ENCODE measurements around the gene LDHB. TPM values are rescaled to one million over a fixed set of nuclear protein-coding genes. Genes with fewer than 3 reads are reported as not detected.

The LDHB gene
- total RNA-seq, 1 experiment from 2014 or later, result 1,454 TPM

GRCh38 chr12:21606175-21606574 is 51.5 kb downstream of the LDHB start:
- Histone ChIP-seq H2AFZ (ENCODE audit: low read depth, low read length, poor library complexity, severe bottlenecking) (no peak overlapping the region), H3K4me3 (replicated peaks in 1 of 2; ENCODE audit: low read depth in 1 of 2, low read length in 2 of 2) (no peak overlapping the region), H3K27me3 (ENCODE audit: insufficient read depth, low read length) (no peaks in the 10 kb centered on the region), H3K9ac (ENCODE audit: low read length) (no peak overlapping the region), H3K9me2 (ENCODE audit: insufficient read depth) (no peaks in the 10 kb centered on the region), H3K36me3 (ENCODE audit: control insufficient read depth in 1 of 2, insufficient read depth in 2 of 2, low read length in 2 of 2) (no peaks in the 10 kb centered on the region), H3K4me1 (ENCODE audit: control insufficient read depth in 1 of 2, insufficient read depth in 2 of 2, low read length in 2 of 2) (no peaks in the 10 kb centered on the region), H3K9me3 (ENCODE audit: control insufficient read depth in 1 of 2, insufficient read depth in 1 of 2, low read depth in 1 of 2, low read length in 2 of 2) (no peaks in the 10 kb centered on the region), H3K79me2 (ENCODE audit: insufficient read depth, low read length) (no peaks in the 10 kb centered on the region), H3K4me2 (ENCODE audit: low read length) (no peak overlapping the region), H3K27ac (ENCODE audit: low read depth, low read length) (no peak overlapping the region), H4K20me1 (ENCODE audit: insufficient read depth) (no peaks in the 10 kb centered on the region)
- RAD21 ChIA-PET (ENCODE audit: low non-redundant PET in 1 of 2, low total read pairs in 2 of 2, uncharacterized antibody in 2 of 2, unreplicated experiment in 2 of 2), result no interaction called here
- no peak for DNase-seq (ENCODE audit: low read depth, low spot score)
- BruUV-seq (replicated peaks), result no TSS peak
- no peak for TF ChIP-seq EZH2 (IDR thresholded peaks at IDR 0.05)
- no peak for TF ChIP-seq EZH2phosphoT487 (IDR thresholded peaks at IDR 0.05; ENCODE audit: borderline replicate concordance)
- TF ChIP-seq SP1 (IDR thresholded peaks at IDR 0.05; ENCODE audit: low read depth), result no peak
- TF ChIP-seq RAD21 (IDR thresholded peaks at IDR 0.05; ENCODE audit: low read depth), result no peak
- TF ChIP-seq SRF (IDR thresholded peaks at IDR 0.05; ENCODE audit: low read depth), result no peak
- TF ChIP-seq YY1 (IDR thresholded peaks at IDR 0.05; ENCODE audit: extremely low read depth, insufficient replicate concordance, low read depth, low read length), result no peak
- no peak for TF ChIP-seq POLR2AphosphoS5 (IDR thresholded peaks at IDR 0.05; ENCODE audit: low read depth, low read length)
- no peak for TF ChIP-seq TCF7L2 (IDR thresholded peaks at IDR 0.05; ENCODE audit: borderline replicate concordance, extremely low read depth, insufficient read depth, insufficient read length)
- no peak for TF ChIP-seq ELF1 (IDR thresholded peaks at IDR 0.05; ENCODE audit: borderline replicate concordance, low read depth)
- no peak for TF ChIP-seq FOSL1 (IDR thresholded peaks at IDR 0.05; ENCODE audit: low read depth)
- no peak for TF ChIP-seq MAX (IDR thresholded peaks at IDR 0.05)
- no peak for TF ChIP-seq ZBTB33 (IDR thresholded peaks at IDR 0.05; ENCODE audit: extremely low read depth, insufficient replicate concordance, low read length)
- TF ChIP-seq ZFX (IDR thresholded peaks at IDR 0.05), result no peak
- TF ChIP-seq CEBPB (IDR thresholded peaks at IDR 0.05; ENCODE audit: low read depth), result no peak
- TF ChIP-seq CBX3 (IDR thresholded peaks at IDR 0.05; ENCODE audit: low read depth), result no peak
- TF ChIP-seq ZNF274 (IDR thresholded peaks at IDR 0.05; ENCODE audit: low read depth, low read length), result no peak
- CTCF ChIA-PET, result no interaction called here
- no peak for ATAC-seq
- POLR2A ChIA-PET, result no interaction called here
- intact Hi-C loops (cut with micrococcal nuclease), result loop anchor here (10.0 kb wide), 1 partner anchor 389 kb away; no protein-coding TSS in a partner anchor

Measured in HCT116 (cell line).